Measurements from ENCODE around the gene SREBF2.

GRCh38 chr22:41913842-41914534 lies 81.1 kb downstream of the SREBF2 start:
- no peak for TF ChIP-seq CTCF (IDR thresholded peaks at IDR 0.05)
- no peak for TF ChIP-seq POLR2A (IDR thresholded peaks at IDR 0.05)
